Kidney epithelial cell (primary cell): Measurements from ENCODE around the gene LRIG2. TPM values are rescaled to one million over a fixed set of nuclear protein-coding genes. Genes with fewer than 3 reads are reported as not detected.
"Not testable (repeated sequence)": the region's sequence is repeated elsewhere in the genome, so short reads cannot be mapped to it uniquely, and the experiment has no call there.

Source experiments
- DNase-seq: peaks from one replicate; pipeline ENCODE4 v3.0.0-alpha.2; 2010; ENCODE audit warnings: low read depth
- H3K27me3 ChIP-seq: 2 replicates; pipeline ENCODE4 v1.6.0; 2011; ENCODE audit warnings: low read length; ENCODE audit not compliant: control insufficient read depth, insufficient read depth
- H3K36me3 ChIP-seq: 2 replicates; pipeline ENCODE4 v1.5.1; 2011; ENCODE audit warnings: low read length; ENCODE audit not compliant: control insufficient read depth, insufficient read depth
- H3K4me3 ChIP-seq: 2 replicates; pipeline ENCODE4 v1.5.1; 2011; ENCODE audit warnings: low read depth, mild to moderate bottlenecking, control low read depth, low read length
- CTCF ChIP-seq: IDR thresholded peaks from 2 replicates; pipeline ENCODE4 v1.5.1; 2011; ENCODE audit warnings: mild to moderate bottlenecking, moderate library complexity, low read length, control low read depth, inconsistent platforms; ENCODE audit not compliant: insufficient read depth, poor library complexity, severe bottlenecking
- total RNA-seq: library from RNA; depleted of rRNA; stranded (reverse); fragments of >200 nt; gene quantifications from 2 replicates; pipeline ENCODE4 v1.2.3, GENCODE V29; 2015

LRIG2 gene
- total RNA-seq, 1 donor from 2014 or later = 8.3 TPM

- no peak overlapping the region for H3K4me3 ChIP-seq
- DNase-seq = no peak
- no peaks in the 10 kb centered on the region for H3K36me3 ChIP-seq
- no peaks in the 10 kb centered on the region for H3K27me3 ChIP-seq
- TF ChIP-seq CTCF = no peak
Observed at GRCh38 chr1:113142791-113143190, 69.8 kb downstream of the LRIG2 start.

GRCh38 chr1:113146242-113147072 lies 73.5 kb downstream of the LRIG2 start:
- H3K4me3 ChIP-seq = no peak overlapping the region
- DNase-seq = no peak
- H3K27me3 ChIP-seq = no peaks in the 10 kb centered on the region
- no peaks in the 10 kb centered on the region for H3K36me3 ChIP-seq
- TF ChIP-seq CTCF = no peak

GRCh38 chr1:113147073-113147625 lies 74.2 kb downstream of the LRIG2 start:
- no peak overlapping the region for H3K4me3 ChIP-seq
- no peaks in the 10 kb centered on the region for H3K36me3 ChIP-seq
- no peak for TF ChIP-seq CTCF
- DNase-seq = no peak
- H3K27me3 ChIP-seq = no peaks in the 10 kb centered on the region

GRCh38 chr1:113147826-113148225 lies 74.8 kb downstream of the LRIG2 start:
- no peak for TF ChIP-seq CTCF
- Histone ChIP-seq H3K4me3 (no peak overlapping the region), H3K27me3 (no peaks in the 10 kb centered on the region), H3K36me3 (no peaks in the 10 kb centered on the region)
- no peak for DNase-seq

GRCh38 chr1:113150494-113150893 lies 77.5 kb downstream of the LRIG2 start:
- not testable (repeated sequence) for H3K27me3 ChIP-seq, DNase-seq, H3K36me3 ChIP-seq, H3K4me3 ChIP-seq

- no peaks in the 10 kb centered on the region for H3K36me3 ChIP-seq
- no peaks in the 10 kb centered on the region for H3K27me3 ChIP-seq
- TF ChIP-seq CTCF = no peak
- H3K4me3 ChIP-seq = no peak overlapping the region
- no peak for DNase-seq
Observed at GRCh38 chr1:113153116-113153803, 80.3 kb downstream of the LRIG2 start.
